Measurements from ENCODE around the gene PPEF1. TPM values are rescaled to one million over a fixed set of nuclear protein-coding genes. Genes with fewer than 3 reads are reported as not detected.

The PPEF1 gene
- total and polyA plus RNA-seq, 8 donors: 0.04 to 0.56 (median 0.19) TPM; not detected in 4

DNA sequence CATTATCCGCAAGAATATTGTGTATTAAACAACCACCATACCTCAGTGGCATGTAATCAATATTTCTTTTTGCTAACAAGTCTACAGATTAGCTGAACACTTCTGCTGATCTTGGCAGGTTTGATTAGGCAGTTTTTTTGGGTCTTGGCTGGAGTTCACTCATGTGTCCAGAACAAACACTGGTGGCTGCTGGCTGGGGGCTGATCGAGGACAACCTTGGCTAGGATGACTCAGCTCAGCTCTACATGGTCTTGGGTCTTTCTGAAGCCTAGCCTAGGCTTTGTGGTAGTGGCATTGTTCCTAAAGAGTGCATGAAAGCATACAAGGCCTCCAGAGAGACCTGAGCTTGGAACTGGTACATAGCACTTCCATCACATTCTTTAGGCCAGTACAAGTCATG, 41.1 kb downstream of the PPEF1 start:
- ATAC-seq: peak; percentile 63 to 77 (median 70)
- FAIRE-seq: no peak
- intact Hi-C loops (cut with DNase I): no loop called here
- Histone ChIP-seq H3K4me1 (no peaks in the 10 kb centered on the region), H3K27ac (no peak overlapping the region), H3K4me3 (no peak overlapping the region), H3K9me3 (no peaks in the 10 kb centered on the region), H3K27me3 (no peaks in the 10 kb centered on the region), H3K36me3 (no peaks in the 10 kb centered on the region)
- TF ChIP-seq, protein P1, sequence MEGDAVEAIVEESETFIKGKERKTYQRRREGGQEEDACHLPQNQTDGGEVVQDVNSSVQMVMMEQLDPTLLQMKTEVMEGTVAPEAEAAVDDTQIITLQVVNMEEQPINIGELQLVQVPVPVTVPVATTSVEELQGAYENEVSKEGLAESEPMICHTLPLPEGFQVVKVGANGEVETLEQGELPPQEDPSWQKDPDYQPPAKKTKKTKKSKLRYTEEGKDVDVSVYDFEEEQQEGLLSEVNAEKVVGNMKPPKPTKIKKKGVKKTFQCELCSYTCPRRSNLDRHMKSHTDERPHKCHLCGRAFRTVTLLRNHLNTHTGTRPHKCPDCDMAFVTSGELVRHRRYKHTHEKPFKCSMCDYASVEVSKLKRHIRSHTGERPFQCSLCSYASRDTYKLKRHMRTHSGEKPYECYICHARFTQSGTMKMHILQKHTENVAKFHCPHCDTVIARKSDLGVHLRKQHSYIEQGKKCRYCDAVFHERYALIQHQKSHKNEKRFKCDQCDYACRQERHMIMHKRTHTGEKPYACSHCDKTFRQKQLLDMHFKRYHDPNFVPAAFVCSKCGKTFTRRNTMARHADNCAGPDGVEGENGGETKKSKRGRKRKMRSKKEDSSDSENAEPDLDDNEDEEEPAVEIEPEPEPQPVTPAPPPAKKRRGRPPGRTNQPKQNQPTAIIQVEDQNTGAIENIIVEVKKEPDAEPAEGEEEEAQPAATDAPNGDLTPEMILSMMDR (IDR thresholded peaks at IDR 0.05): no peak
- 11 to 12% methylated on average over 2 of the region's 2 CpGs for WGBS, 2 donors
- DNase-seq: peak in 2 of 6 donors; percentile 33 to 37

DNA sequence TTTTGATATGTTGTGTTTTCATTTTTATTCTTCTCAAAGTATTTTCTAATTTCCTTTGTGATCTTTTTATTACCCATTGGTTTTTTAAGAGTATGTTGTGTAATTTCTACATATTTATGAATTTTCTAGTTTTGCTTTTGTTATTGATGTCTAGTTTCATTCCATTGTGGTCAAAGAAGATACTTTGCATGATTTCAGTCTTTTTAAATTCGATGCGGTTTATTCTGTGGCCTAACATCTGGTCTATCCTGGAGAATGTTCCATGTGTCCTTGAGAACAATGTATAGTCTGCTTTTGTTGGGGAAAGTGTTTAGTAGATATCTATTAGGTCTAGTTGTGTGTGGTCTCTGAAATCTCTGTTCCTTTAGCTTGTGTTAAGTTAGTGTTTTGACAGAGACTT, 46.2 kb downstream of the PPEF1 start:
- 81 to 88% methylated on average over 2 of the region's 2 CpGs for WGBS, 2 donors
- no peak for FAIRE-seq

DNA sequence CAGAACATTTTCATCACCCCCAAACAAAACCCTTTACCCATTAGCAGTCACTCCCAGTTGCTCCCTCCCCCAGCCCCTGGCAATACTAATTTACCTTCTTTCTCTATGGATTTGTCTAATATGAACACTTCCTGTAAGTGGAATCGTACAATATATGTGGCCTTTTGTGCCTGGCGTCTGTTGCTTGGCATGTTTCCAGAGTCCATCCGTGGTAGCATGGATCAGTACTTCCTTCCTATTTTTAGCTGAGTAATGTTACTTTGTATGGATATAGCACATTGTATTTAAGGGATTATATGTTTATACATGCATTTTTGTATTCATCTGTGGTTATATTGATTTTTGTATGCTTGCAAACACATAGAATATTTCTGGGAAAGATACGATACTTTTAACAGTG, 48.2 kb downstream of the PPEF1 start:
- H3K4me1 ChIP-seq: no peaks in the 10 kb centered on the region
- WGBS, 2 donors: 57 to 62% methylated on average over 4 of the region's 4 CpGs
- ATAC-seq: no peak
- FAIRE-seq: peak; percentile 61
- intact Hi-C loops (cut with DNase I): no loop called here
- H3K4me3 ChIP-seq: no peak overlapping the region
- H3K27ac ChIP-seq: no peak overlapping the region
- DNase-seq: no peak
- H3K36me3 ChIP-seq: no peaks in the 10 kb centered on the region
- no peaks in the 10 kb centered on the region for H3K27me3 ChIP-seq
- no peaks in the 10 kb centered on the region for H3K9me3 ChIP-seq
- TF ChIP-seq, protein P1 (IDR thresholded peaks at IDR 0.05): no peak

More for the DNA sequence above, 46.2 kb downstream of the PPEF1 start:
- TF ChIP-seq, protein P1 (IDR thresholded peaks at IDR 0.05): no peak
- no peak overlapping the region for H3K27ac ChIP-seq
- no peaks in the 10 kb centered on the region for H3K4me1 ChIP-seq
- H3K4me3 ChIP-seq: no peak overlapping the region
- H3K9me3 ChIP-seq: no peaks in the 10 kb centered on the region
- ATAC-seq (no peak), DNase-seq (no peak)
- no peaks in the 10 kb centered on the region for H3K36me3 ChIP-seq
- H3K27me3 ChIP-seq: no peaks in the 10 kb centered on the region
- intact Hi-C loops (cut with DNase I): no loop called here

DNA sequence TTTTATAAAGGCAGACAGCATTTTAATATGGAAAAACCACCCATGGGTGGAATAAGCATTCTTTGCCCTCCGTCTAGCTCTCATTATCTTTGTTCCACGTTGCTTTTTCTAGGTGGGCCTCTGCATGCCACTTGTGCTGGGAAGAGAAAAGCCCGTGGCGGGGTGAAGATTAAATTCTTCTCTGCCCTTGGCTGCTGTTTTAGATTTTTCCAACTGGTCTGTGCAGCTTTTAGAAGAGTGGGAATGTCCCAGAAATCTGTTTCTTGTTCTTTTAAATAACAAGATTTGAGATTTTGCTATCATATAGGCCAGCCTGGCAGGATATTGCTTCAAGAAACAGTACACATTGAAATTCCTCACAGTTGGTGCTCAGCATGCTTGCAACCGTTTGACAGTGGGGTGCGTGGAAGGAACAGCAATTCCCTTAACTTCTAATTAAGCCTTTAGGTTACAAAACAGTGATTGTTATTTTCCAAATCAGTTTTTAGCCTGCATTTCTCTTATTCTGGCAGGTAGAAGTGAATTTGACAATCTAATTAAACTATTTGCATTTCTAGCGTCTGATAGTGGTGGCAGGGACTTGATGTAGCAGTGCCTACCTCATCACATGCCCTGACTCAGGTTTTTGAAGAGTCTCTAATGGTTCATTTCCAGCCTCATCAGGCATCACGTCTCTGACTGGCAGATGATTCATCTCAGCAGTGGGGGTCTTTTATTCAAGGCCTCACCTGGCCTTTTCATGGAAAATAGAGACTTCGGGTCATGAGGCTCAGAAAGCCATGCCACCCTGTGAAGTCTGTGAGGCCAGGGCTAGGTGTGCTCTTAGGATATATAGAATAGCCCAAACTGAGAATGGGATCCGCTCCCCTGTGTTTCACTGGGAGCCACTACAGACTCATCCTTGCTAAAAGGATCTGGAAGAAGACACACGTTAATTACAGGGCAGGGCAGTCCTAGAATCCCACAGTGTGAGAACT, 50.8 kb downstream of the PPEF1 start:
- ATAC-seq: no peak
- FAIRE-seq: no peak
- 63 to 78% methylated on average over 11 of the region's 11 CpGs for WGBS, 2 donors

More for the DNA sequence above, 50.8 kb downstream of the PPEF1 start:
- Histone ChIP-seq H3K36me3 (no peaks in the 10 kb centered on the region), H3K9me3 (no peaks in the 10 kb centered on the region), H3K27me3 (no peaks in the 10 kb centered on the region), H3K4me3 (no peak overlapping the region), H3K27ac (no peak overlapping the region), H3K4me1 (no peaks in the 10 kb centered on the region)
- TF ChIP-seq, protein P1 (IDR thresholded peaks at IDR 0.05): no peak
- no peak for DNase-seq
- intact Hi-C loops (cut with DNase I): no loop called here

Measured in pancreas (tissue), 10 donors.